CD4-positive, alpha-beta T cell treated with Interleukin-12 subunit alpha and Interleukin-12 subunit beta, for 1 hour (primary cell): ENCODE measurements around the gene ARHGAP27.
A peak's percentile ranks its signal among the peaks of the same experiment; 100 is the strongest.

Experiments used
- DNase-seq: peaks from one replicate; pipeline ENCODE4 v3.0.0-alpha.2; 2020

The ARHGAP27 gene

GRCh38 chr17:45404870-45405249 is 27.8 kb downstream of the ARHGAP27 start:
- no peak for DNase-seq

- DNase-seq = no peak
These were observed 28.7 kb downstream of the ARHGAP27 start for GRCh38 chr17:45403906-45404490.

- DNase-seq = no peak
These were observed 29.8 kb downstream of the ARHGAP27 start for GRCh38 chr17:45402916-45403315.

GRCh38 chr17:45398800-45399199 is 33.9 kb downstream of the ARHGAP27 start:
- no peak for DNase-seq

GRCh38 chr17:45397796-45398195 is 34.9 kb downstream of the ARHGAP27 start:
- DNase-seq = no peak

GRCh38 chr17:45396496-45397205 is 36.0 kb downstream of the ARHGAP27 start:
- DNase-seq = no peak

GRCh38 chr17:45395569-45396415 is 36.9 kb downstream of the ARHGAP27 start:
- DNase-seq = no peak

- peak; percentile 53 for DNase-seq
These were observed 37.6 kb downstream of the ARHGAP27 start for GRCh38 chr17:45394913-45395568.

- no peak for DNase-seq
These were observed 38.1 kb downstream of the ARHGAP27 start for GRCh38 chr17:45394564-45394912.

- DNase-seq = no peak
These were observed 38.6 kb downstream of the ARHGAP27 start for GRCh38 chr17:45394091-45394490.

GRCh38 chr17:45393411-45393810 is 39.3 kb downstream of the ARHGAP27 start:
- DNase-seq = no peak

- no peak for DNase-seq
These were observed 40.8 kb downstream of the ARHGAP27 start for GRCh38 chr17:45391918-45392317.

GRCh38 chr17:45391291-45391690 is 41.4 kb downstream of the ARHGAP27 start:
- DNase-seq = no peak

- no peak for DNase-seq
These were observed 43.3 kb downstream of the ARHGAP27 start for GRCh38 chr17:45389354-45389753.

- DNase-seq = no peak
These were observed 43.9 kb downstream of the ARHGAP27 start for GRCh38 chr17:45388604-45389325.

- no peak for DNase-seq
These were observed 44.9 kb downstream of the ARHGAP27 start for GRCh38 chr17:45387739-45388138.

GRCh38 chr17:45386178-45386577 is 46.5 kb downstream of the ARHGAP27 start:
- no peak for DNase-seq

- peak; percentile 87 for DNase-seq
These were observed 47.2 kb downstream of the ARHGAP27 start for GRCh38 chr17:45385331-45385997.

GRCh38 chr17:45384789-45385262 is 47.8 kb downstream of the ARHGAP27 start:
- DNase-seq = no peak

GRCh38 chr17:45384047-45384788 is 48.5 kb downstream of the ARHGAP27 start:
- no peak for DNase-seq

- DNase-seq = no peak
These were observed 49.7 kb downstream of the ARHGAP27 start for GRCh38 chr17:45383003-45383402.
